ENCODE measurements around the gene TMC8.

TMC8 gene

GRCh38 chr17:78185981-78186691 lies 55.6 kb downstream of the TMC8 start:
- peak; percentile 8 for ATAC-seq
- Mint-ChIP-seq H3K27ac (peak overlapping the region; percentile 80 to 83), H3K27me3 (no peaks in the 10 kb centered on the region), H3K4me3 (peak overlapping the region; percentile 89 to 93), H3K4me1 (peaks cover 64% of the 10 kb centered on the region), H3K9me3 (no peaks in the 10 kb centered on the region)
- DNase-seq = peak in 1 of 2 donors; percentile 22

DNA sequence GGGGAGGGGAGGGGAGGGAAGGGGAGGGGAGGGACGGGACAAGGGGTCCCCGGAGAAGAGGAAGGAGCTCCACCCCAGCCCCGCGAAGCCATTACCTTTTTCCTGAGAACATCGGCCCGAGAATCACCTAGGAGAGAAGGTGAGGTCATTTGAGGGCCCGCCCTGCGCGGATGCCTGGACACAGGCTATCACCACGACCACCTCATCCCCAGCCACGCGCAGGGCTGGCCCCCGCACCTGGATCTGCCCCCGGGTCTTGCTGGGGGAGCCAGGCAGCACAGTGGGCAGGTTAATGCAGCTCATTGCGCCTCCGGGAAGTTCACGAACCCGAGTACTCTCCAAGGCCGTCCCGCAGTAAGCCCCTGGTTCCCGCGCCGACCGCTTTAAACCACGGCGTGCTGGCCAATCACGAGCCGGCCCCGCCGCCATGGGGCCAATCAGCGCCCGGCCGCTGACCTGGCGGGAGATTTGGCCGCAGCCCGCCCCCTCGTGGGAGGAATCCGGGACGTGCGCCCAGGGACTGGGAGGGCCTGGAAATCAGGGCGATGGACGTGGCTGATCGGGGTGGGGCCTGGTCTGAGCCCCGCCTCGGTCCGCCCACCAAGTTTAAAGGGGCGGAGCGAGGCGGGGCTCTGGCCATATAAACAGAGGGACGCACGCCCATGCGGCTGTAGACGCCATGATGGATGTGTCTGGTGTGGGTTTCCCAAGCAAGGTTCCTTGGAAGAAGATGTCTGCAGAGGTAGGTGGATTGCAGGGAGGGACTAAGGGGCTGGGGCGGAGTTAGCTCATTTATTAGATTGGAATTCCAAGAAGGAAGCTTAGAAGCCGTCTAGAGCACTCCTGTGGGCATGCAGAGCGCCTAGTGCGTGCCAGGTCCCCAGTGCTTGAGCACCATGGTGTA lies 56.4 kb downstream of the TMC8 start, which contains the start of the genes AFMID and TK1:
Gene AFMID, plus strand, starts transcription at position 671 of the 904 bp plus-strand sequence. Its CDS starts 9 bp downstream, at position 680.
Gene TK1, minus strand, starts transcription at position 361 of the 904 bp plus-strand sequence. Its CDS starts 58 bp downstream, at position 303.
- peak within 1 kb of the TSS; percentile 89 to 93 for H3K4me3 Mint-ChIP-seq
- H3K27me3 Mint-ChIP-seq = no peaks in the 10 kb centered on the region
- H3K27ac Mint-ChIP-seq = peak within 1 kb of the TSS; percentile 80 to 91
- DNase-seq (peak; percentile 94 to 97), ATAC-seq (peak; percentile 97)
- H3K9me3 Mint-ChIP-seq = no peaks in the 10 kb centered on the region
- H3K4me1 Mint-ChIP-seq = peaks cover 58% of the 10 kb centered on the region
